Calu3 (cell line): ENCODE data around the gene SLC25A33. TPM values are rescaled to one million over a fixed set of nuclear protein-coding genes. Genes with fewer than 3 reads are reported as not detected.

Source experiments
- BruUV-seq: library from RNA; stranded (reverse); fragments of 400-500 nt; replicated peaks from 2 replicates; lab custom pipeline; 2021; lab: Mats Ljungman, UMichigan
- CTCF ChIA-PET: fragments of 300-600 bp; sonication (Branson Sonifier 250); formaldehyde crosslinking; loops from one replicate; lab custom pipeline; 2022; ENCODE audit warnings: antibody characterized with exemption; lab: Charles Lee
- DNase-seq: peaks from one replicate; pipeline ENCODE4 v3.0.0; 2022
- H3K27ac Mint-ChIP-seq: one replicate; pipeline ENCODE4 v1.8.0; 2022; ENCODE audit warnings: mixed read lengths; ENCODE audit not compliant: unreplicated experiment
- H3K27me3 Mint-ChIP-seq: one replicate; pipeline ENCODE4 v1.8.0; 2022; ENCODE audit warnings: mixed read lengths; ENCODE audit not compliant: unreplicated experiment
- H3K36me3 Mint-ChIP-seq: one replicate; pipeline ENCODE4 v1.8.0; 2022; ENCODE audit warnings: mild to moderate bottlenecking, moderate library complexity, mixed read lengths; ENCODE audit not compliant: insufficient read depth, unreplicated experiment
- H3K4me1 Mint-ChIP-seq: one replicate; pipeline ENCODE4 v1.8.0; 2022; ENCODE audit warnings: mild to moderate bottlenecking, low read depth, mixed read lengths; ENCODE audit not compliant: unreplicated experiment
- H3K4me3 Mint-ChIP-seq: one replicate; pipeline ENCODE4 v1.8.0; 2022; ENCODE audit warnings: mild to moderate bottlenecking, low read depth, moderate library complexity, mixed read lengths; ENCODE audit not compliant: unreplicated experiment
- H3K9me3 Mint-ChIP-seq: one replicate; pipeline ENCODE4 v1.8.0; 2022; ENCODE audit warnings: low read depth, mixed read lengths; ENCODE audit not compliant: unreplicated experiment
- CTCF ChIP-seq: fragments of 200-600 bp; IDR thresholded peaks from one replicate; pipeline ENCODE4 v1.8.0; 2022; ENCODE audit warnings: antibody characterized with exemption; ENCODE audit not compliant: unreplicated experiment
- intact Hi-C: fragments of 100-400 bp; cut with micrococcal nuclease; formaldehyde crosslinking; loops from one replicate; pipeline ENCODE4 v1.10.0; 2022; ENCODE audit not compliant: unreplicated experiment
- total RNA-seq: library from RNA; stranded (reverse); gene quantifications from 2 replicates; pipeline ENCODE4 v1.2.3, GENCODE V29; 2022

Gene SLC25A33
- total RNA-seq, 1 experiment from 2014 or later = 5.2 TPM

- Mint-ChIP-seq H3K36me3 (peaks cover 9% of the 10 kb centered on the region), H3K4me3 (no peak overlapping the region), H3K27ac (no peak overlapping the region), H3K9me3 (no peaks in the 10 kb centered on the region), H3K4me1 (peaks cover 14% of the 10 kb centered on the region), H3K27me3 (no peaks in the 10 kb centered on the region)
- intact Hi-C loops = no loop called here
- no TSS peak for BruUV-seq
- DNase-seq = no peak
- CTCF ChIA-PET = no interaction called here
- TF ChIP-seq CTCF = no peak
These were observed 4.3 kb upstream of the SLC25A33 start for GRCh38 chr1:9534953-9535352.

- intact Hi-C loops = no loop called here
- BruUV-seq = no TSS peak
- Mint-ChIP-seq H3K4me1 (peaks cover 14% of the 10 kb centered on the region), H3K36me3 (peaks cover 18% of the 10 kb centered on the region), H3K27ac (no peak overlapping the region), H3K4me3 (no peak overlapping the region), H3K9me3 (no peaks in the 10 kb centered on the region), H3K27me3 (no peaks in the 10 kb centered on the region)
- CTCF ChIA-PET = no interaction called here
- DNase-seq = no peak
- TF ChIP-seq CTCF = no peak
These were observed 3.0 kb upstream of the SLC25A33 start for GRCh38 chr1:9536301-9536700.

- intact Hi-C loops = no loop called here
- H3K4me1 Mint-ChIP-seq = peaks cover 21% of the 10 kb centered on the region
- TF ChIP-seq CTCF = no peak
- peak overlapping the region; percentile 44 for H3K27ac Mint-ChIP-seq
- peaks cover 18% of the 10 kb centered on the region for H3K36me3 Mint-ChIP-seq
- CTCF ChIA-PET = no interaction called here
- BruUV-seq = TSS peak; percentile 19
- DNase-seq = peak; percentile 15
- H3K27me3 Mint-ChIP-seq = no peaks in the 10 kb centered on the region
- H3K9me3 Mint-ChIP-seq = no peaks in the 10 kb centered on the region
- H3K4me3 Mint-ChIP-seq = no peak overlapping the region
These were observed 1.2 kb upstream of the SLC25A33 start for GRCh38 chr1:9537863-9538668.

- peaks cover 21% of the 10 kb centered on the region for H3K4me1 Mint-ChIP-seq
- peak overlapping the region; percentile 82 for H3K4me3 Mint-ChIP-seq
- no peak for DNase-seq
- no peaks in the 10 kb centered on the region for H3K27me3 Mint-ChIP-seq
- intact Hi-C loops = no loop called here
- no peak for TF ChIP-seq CTCF
- CTCF ChIA-PET = no interaction called here
- H3K9me3 Mint-ChIP-seq = no peaks in the 10 kb centered on the region
- peak overlapping the region; percentile 44 for H3K27ac Mint-ChIP-seq
- H3K36me3 Mint-ChIP-seq = peaks cover 18% of the 10 kb centered on the region
- BruUV-seq = no TSS peak
These were observed 548 bp upstream of the SLC25A33 start for GRCh38 chr1:9538669-9539164.
